HUDEP-2 (cell line): ENCODE measurements around the gene TMEM132D.
"Not testable (repeated sequence)": the region's sequence is repeated elsewhere in the genome, so short reads cannot be mapped to it uniquely, and the experiment has no call there.

Source experiments
- DNase-seq, 76 experiments: peaks; one replicate each; lab custom pipeline; 2025; ENCODE audit not compliant: unreplicated experiment in 76 of 76; lab: John Stamatoyannopoulos, UW

The TMEM132D gene

GRCh38 chr12:129903956-129904829 lies at the start of gene TMEM132D:
Gene TMEM132D, minus strand, starts transcription at chr12:129904025.
- DNase-seq: no peak

- DNase-seq: no peak
Observed at GRCh38 chr12:129949651-129950050, 45.8 kb upstream of the TMEM132D start.

- no peak for DNase-seq
Observed at GRCh38 chr12:129941618-129942017, 37.8 kb upstream of the TMEM132D start.

GRCh38 chr12:129938089-129938488 lies 34.3 kb upstream of the TMEM132D start:
- DNase-seq: no peak

GRCh38 chr12:129937426-129937825 lies 33.6 kb upstream of the TMEM132D start:
- no peak for DNase-seq

- DNase-seq: no peak
Observed at GRCh38 chr12:129928643-129929042, 24.8 kb upstream of the TMEM132D start.

GRCh38 chr12:129927316-129927900 lies 23.6 kb upstream of the TMEM132D start:
- no peak for DNase-seq

- DNase-seq: peak in 30 of 76 experiments; percentile 0 to 43 (median 8)
Observed at GRCh38 chr12:129911428-129912049, 7.7 kb upstream of the TMEM132D start.

GRCh38 chr12:129909051-129910020 lies 5.5 kb upstream of the TMEM132D start:
- DNase-seq: no peak

- DNase-seq: no peak
Observed at GRCh38 chr12:129903092-129903945, 506 bp downstream of the TMEM132D start.

- DNase-seq: no peak
Observed at GRCh38 chr12:129902371-129903091, 1.3 kb downstream of the TMEM132D start.

GRCh38 chr12:129901254-129901653 lies 2.6 kb downstream of the TMEM132D start:
- DNase-seq: no peak

GRCh38 chr12:129900306-129900705 lies 3.5 kb downstream of the TMEM132D start:
- no peak for DNase-seq

- not testable (repeated sequence) for DNase-seq
Observed at GRCh38 chr12:129899045-129899444, 4.8 kb downstream of the TMEM132D start.

GRCh38 chr12:129893691-129894090 lies 10.1 kb downstream of the TMEM132D start:
- no peak for DNase-seq

GRCh38 chr12:129887101-129887500 lies 16.7 kb downstream of the TMEM132D start:
- no peak for DNase-seq

GRCh38 chr12:129886541-129886940 lies 17.3 kb downstream of the TMEM132D start:
- DNase-seq: no peak

GRCh38 chr12:129885287-129885686 lies 18.5 kb downstream of the TMEM132D start:
- DNase-seq: no peak

GRCh38 chr12:129877411-129877810 lies 26.4 kb downstream of the TMEM132D start:
- DNase-seq: no peak
